Measurements from ENCODE around the gene BTBD16.

- TF ChIP-seq CTCF (IDR thresholded peaks at IDR 0.05) (no peak), E2F5 (CRISPR knock-in tag; IDR thresholded peaks at IDR 0.05) (no peak), EMX1 (CRISPR knock-in tag; IDR thresholded peaks at IDR 0.05) (no peak), USF2 (CRISPR knock-in tag; IDR thresholded peaks at IDR 0.05) (no peak), SMAD3 (CRISPR knock-in tag; IDR thresholded peaks at IDR 0.05; ENCODE audit: borderline replicate concordance) (no peak), CREM (CRISPR knock-in tag; IDR thresholded peaks at IDR 0.05) (no peak), GABPB1 (CRISPR knock-in tag; IDR thresholded peaks at IDR 0.05) (no peak), CREB1 (CRISPR knock-in tag; IDR thresholded peaks at IDR 0.05) (no peak), SMAD4 (CRISPR knock-in tag; IDR thresholded peaks at IDR 0.05) (no peak), PREB (CRISPR knock-in tag; IDR thresholded peaks at IDR 0.05; ENCODE audit: borderline replicate concordance) (no peak), ZNF232 (CRISPR knock-in tag; IDR thresholded peaks at IDR 0.05) (no peak)
Observed at GRCh38 chr10:122244001-122244975, 26.8 kb upstream of the BTBD16 start.
